ENCODE results near the gene FGF2. TPM values are rescaled to one million over a fixed set of nuclear protein-coding genes. Genes with fewer than 3 reads are reported as not detected.

Gene FGF2
- total RNA-seq, 1 experiment from 2014 or later: 134 TPM

DNA sequence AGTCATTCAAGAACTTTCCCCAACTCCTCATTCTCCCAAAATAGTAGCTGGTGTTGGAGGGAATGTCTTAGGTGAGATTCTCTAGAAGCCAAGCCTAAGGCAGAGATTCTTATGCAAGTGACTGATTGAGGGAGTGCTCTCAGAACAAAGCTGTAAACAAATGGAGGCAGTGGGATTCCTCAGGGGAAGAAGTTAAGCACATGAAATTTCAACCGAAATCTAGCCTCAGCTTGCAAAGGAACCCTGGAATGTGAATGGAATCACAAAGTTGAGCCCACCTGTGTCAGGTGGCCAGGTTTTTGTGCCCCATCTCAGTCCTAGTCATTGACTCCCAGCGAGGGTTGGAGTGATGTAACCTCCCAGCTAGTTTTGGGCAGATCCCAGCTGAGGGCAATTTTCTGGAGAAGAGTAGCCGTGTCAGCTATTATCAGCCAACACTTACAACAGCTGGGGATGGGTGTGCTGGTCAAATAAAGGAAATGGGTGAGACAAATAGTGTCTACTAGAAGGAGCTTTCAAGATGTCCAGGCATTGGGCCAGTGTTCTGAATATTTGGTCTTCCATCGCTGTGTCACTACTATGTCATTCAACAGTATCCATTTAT, 29.7 kb upstream of the FGF2 start:
- no peaks in the 10 kb centered on the region for H3K9me3 Mint-ChIP-seq (ENCODE audit: unreplicated experiment)

DNA sequence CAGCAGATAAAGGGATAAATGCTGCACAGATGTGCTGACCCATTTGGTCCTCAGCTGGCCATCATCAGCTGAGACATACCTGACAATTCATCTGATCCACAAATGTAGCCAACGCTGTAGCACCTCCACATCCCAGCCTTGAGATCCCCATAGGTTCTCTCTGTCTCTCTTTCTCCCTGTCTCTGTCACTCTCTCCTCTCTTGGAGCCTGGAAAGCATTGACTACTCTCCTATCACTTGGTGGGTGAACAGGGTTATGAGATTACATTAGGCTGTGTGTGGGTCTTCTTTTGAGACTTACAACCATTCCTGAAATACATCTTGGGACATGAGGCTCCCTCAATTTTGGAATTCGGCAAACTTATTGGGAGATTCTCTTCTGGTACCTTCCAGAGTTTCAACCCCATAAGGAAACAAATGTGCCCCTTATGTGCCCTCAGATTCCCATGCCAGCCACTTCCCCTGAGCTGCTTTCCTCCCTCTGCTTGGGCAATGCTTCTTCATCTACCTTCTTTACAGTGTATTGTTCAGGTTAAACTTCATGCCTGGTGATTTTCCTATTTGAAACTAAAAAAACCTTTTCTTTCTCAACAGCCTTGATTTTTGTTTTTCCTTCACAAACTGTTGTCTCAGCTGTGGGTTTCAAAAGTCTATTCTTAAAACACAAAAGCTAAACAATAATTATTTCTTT, 29.1 kb upstream of the FGF2 start:
- Mint-ChIP-seq H3K4me3 (ENCODE audit: unreplicated experiment) (peak overlapping the region; percentile 66), H3K27ac (ENCODE audit: low read depth, unreplicated experiment) (peak overlapping the region; percentile 98), H3K4me1 (ENCODE audit: insufficient read depth, unreplicated experiment) (peaks cover 20% of the 10 kb centered on the region), H3K36me3 (ENCODE audit: insufficient read depth, unreplicated experiment) (no peaks in the 10 kb centered on the region), H3K27me3 (ENCODE audit: insufficient read depth, unreplicated experiment) (no peaks in the 10 kb centered on the region), H3K9me3 (ENCODE audit: unreplicated experiment) (no peaks in the 10 kb centered on the region)
- POLR2A ChIA-PET: interaction anchor here (0.6 to 4.1 kb wide), 20 partner anchors 11 to 121 kb away, joined by 3 to 39 read pairs (median 4); partner anchors contain the start of gene BBS12
- DNase-seq (ENCODE audit: unreplicated experiment): no peak
- intact Hi-C loops (cut with micrococcal nuclease): loop anchor here (2.0 kb wide), 1 partner anchor 29 kb away; the partner anchor contains the start of gene FGF2
- CTCF ChIA-PET: interaction anchor here (0.6 to 3.3 kb wide), 15 partner anchors 9 to 146 kb away, joined by 3 to 17 read pairs (median 4); partner anchors contain the start of gene NUDT6
- TF ChIP-seq, protein P1, sequence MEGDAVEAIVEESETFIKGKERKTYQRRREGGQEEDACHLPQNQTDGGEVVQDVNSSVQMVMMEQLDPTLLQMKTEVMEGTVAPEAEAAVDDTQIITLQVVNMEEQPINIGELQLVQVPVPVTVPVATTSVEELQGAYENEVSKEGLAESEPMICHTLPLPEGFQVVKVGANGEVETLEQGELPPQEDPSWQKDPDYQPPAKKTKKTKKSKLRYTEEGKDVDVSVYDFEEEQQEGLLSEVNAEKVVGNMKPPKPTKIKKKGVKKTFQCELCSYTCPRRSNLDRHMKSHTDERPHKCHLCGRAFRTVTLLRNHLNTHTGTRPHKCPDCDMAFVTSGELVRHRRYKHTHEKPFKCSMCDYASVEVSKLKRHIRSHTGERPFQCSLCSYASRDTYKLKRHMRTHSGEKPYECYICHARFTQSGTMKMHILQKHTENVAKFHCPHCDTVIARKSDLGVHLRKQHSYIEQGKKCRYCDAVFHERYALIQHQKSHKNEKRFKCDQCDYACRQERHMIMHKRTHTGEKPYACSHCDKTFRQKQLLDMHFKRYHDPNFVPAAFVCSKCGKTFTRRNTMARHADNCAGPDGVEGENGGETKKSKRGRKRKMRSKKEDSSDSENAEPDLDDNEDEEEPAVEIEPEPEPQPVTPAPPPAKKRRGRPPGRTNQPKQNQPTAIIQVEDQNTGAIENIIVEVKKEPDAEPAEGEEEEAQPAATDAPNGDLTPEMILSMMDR (IDR thresholded peaks at IDR 0.05; ENCODE audit: unreplicated experiment): no peak
- TSS peak; percentile 94 for BruUV-seq (replicated peaks)

More for the DNA sequence above, 29.7 kb upstream of the FGF2 start:
- POLR2A ChIA-PET: interaction anchor here (0.7 to 4.1 kb wide), 15 partner anchors 10 to 127 kb away, joined by 3 to 39 read pairs (median 4); partner anchors contain the start of gene BBS12
- no TSS peak for BruUV-seq (replicated peaks)
- Mint-ChIP-seq H3K4me3 (ENCODE audit: unreplicated experiment) (no peak overlapping the region), H3K27me3 (ENCODE audit: insufficient read depth, unreplicated experiment) (no peaks in the 10 kb centered on the region), H3K4me1 (ENCODE audit: insufficient read depth, unreplicated experiment) (peaks cover 20% of the 10 kb centered on the region), H3K27ac (ENCODE audit: low read depth, unreplicated experiment) (peak overlapping the region; percentile 98), H3K36me3 (ENCODE audit: insufficient read depth, unreplicated experiment) (no peaks in the 10 kb centered on the region)
- DNase-seq (ENCODE audit: unreplicated experiment): no peak
- CTCF ChIA-PET: interaction anchor here (0.6 to 3.3 kb wide), 12 partner anchors 8 to 125 kb away, joined by 3 to 17 read pairs (median 4); partner anchors contain the start of gene NUDT6
- intact Hi-C loops (cut with micrococcal nuclease): no loop called here
- TF ChIP-seq, protein P1 (IDR thresholded peaks at IDR 0.05; ENCODE audit: unreplicated experiment): no peak

DNA sequence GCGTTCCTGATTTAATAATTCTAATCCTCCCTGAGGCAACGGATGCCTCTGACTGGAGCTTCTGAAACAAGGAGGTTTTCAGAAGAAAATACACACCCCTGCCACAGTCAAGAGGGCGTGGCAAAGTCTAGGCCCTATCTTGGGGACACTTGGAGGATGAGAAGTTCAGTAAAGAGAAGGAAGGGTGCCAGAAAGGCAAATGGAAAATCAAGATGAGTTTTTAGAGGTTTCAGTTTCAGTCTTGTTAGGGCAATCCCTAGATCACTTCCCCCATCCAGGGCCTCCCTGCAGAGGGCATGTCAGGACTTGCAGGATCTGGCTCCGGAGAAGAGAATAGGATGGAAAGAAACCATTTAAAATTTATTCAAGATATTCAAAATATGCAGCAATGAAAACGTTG, 28.5 kb upstream of the FGF2 start:
- Mint-ChIP-seq H3K36me3 (ENCODE audit: insufficient read depth, unreplicated experiment) (no peaks in the 10 kb centered on the region), H3K27ac (ENCODE audit: low read depth, unreplicated experiment) (peak overlapping the region; percentile 98), H3K9me3 (ENCODE audit: unreplicated experiment) (no peaks in the 10 kb centered on the region), H3K4me1 (ENCODE audit: insufficient read depth, unreplicated experiment) (peaks cover 20% of the 10 kb centered on the region), H3K27me3 (ENCODE audit: insufficient read depth, unreplicated experiment) (no peaks in the 10 kb centered on the region), H3K4me3 (ENCODE audit: unreplicated experiment) (peak overlapping the region; percentile 66)
- peak; percentile 90 for DNase-seq (ENCODE audit: unreplicated experiment)
- CTCF ChIA-PET: interaction anchor here (0.6 to 3.3 kb wide), 12 partner anchors 9 to 146 kb away, joined by 3 to 17 read pairs (median 4); partner anchors contain the start of gene NUDT6
- POLR2A ChIA-PET: interaction anchor here (0.6 to 4.1 kb wide), 20 partner anchors 11 to 121 kb away, joined by 3 to 39 read pairs (median 4); partner anchors contain the start of gene BBS12
- no TSS peak for BruUV-seq (replicated peaks)
- intact Hi-C loops (cut with micrococcal nuclease): loop anchor here (2.0 kb wide), 1 partner anchor 29 kb away; the partner anchor contains the start of gene FGF2
- TF ChIP-seq, protein P1 (IDR thresholded peaks at IDR 0.05; ENCODE audit: unreplicated experiment): no peak

DNA sequence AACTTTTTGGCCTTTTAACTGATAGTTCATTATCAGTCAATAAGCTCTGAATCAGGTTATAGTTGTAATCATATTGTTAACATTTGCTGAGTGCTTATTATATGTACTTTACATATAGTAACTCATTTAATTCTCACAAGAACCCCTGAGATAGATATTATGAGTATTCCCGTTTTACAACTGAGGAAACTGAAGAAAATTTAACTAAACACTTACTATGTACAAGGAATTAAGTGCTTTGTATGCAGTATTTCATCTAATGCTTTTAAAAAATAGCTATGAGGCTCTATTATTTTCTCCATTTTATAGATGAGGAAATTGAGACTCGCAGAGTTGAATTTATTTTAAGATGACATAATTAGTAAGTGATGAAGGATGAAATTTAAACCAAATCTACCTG, 27.7 kb upstream of the FGF2 start:
- ChIA-PET CTCF (interaction anchor here (0.5 to 3.3 kb wide), 10 partner anchors 16 to 1419 kb away, joined by 3 to 17 read pairs (median 5); no protein-coding TSS in a partner anchor), POLR2A (interaction anchor here (0.7 to 4.1 kb wide), 13 partner anchors 15 to 123 kb away, joined by 3 to 39 read pairs (median 3); partner anchors contain the start of gene NUDT6)
- DNase-seq (ENCODE audit: unreplicated experiment): no peak
- H3K27me3 Mint-ChIP-seq (ENCODE audit: insufficient read depth, unreplicated experiment): no peaks in the 10 kb centered on the region
- H3K4me3 Mint-ChIP-seq (ENCODE audit: unreplicated experiment): no peak overlapping the region
- TF ChIP-seq, protein P1 (IDR thresholded peaks at IDR 0.05; ENCODE audit: unreplicated experiment): no peak
- H3K36me3 Mint-ChIP-seq (ENCODE audit: insufficient read depth, unreplicated experiment): no peaks in the 10 kb centered on the region
- no TSS peak for BruUV-seq (replicated peaks)
- intact Hi-C loops (cut with micrococcal nuclease): loop anchor here (2.0 kb wide), 1 partner anchor 28 kb away; the partner anchor contains the start of gene FGF2
- peak overlapping the region; percentile 98 for H3K27ac Mint-ChIP-seq (ENCODE audit: low read depth, unreplicated experiment)
- no peaks in the 10 kb centered on the region for H3K9me3 Mint-ChIP-seq (ENCODE audit: unreplicated experiment)
- H3K4me1 Mint-ChIP-seq (ENCODE audit: insufficient read depth, unreplicated experiment): peaks cover 20% of the 10 kb centered on the region

All from MCF 10A (cell line).